H1 (cell line): ENCODE data around the gene HSPD1.

Experiments used
- CHD1 ChIP-seq: IDR thresholded peaks from 2 replicates; pipeline ENCODE4 v1.6.1; 2012; ENCODE audit warnings: low read depth, low read length, improper control_type of control experiment
- CTCF ChIP-seq, 3 experiments: IDR thresholded peaks; 1 replicate in 2 of 3; 2 replicates in 1 of 3; pipeline versions ENCODE4 v1.5.1 to v1.6.1; 2011; ENCODE audit warnings: low read length in 3 of 3, mild to moderate bottlenecking in 3 of 3, inconsistent platforms in 2 of 3, low read depth in 1 of 3, moderate library complexity in 1 of 3; ENCODE audit not compliant: insufficient read depth in 1 of 3; ENCODE audit errors: control extremely low read depth in 1 of 3
- HDAC2 ChIP-seq, 2 experiments: fragments of 300-600 bp in 1 of 2; sonication (generic) in 1 of 2; IDR thresholded peaks; 2 replicates each; pipeline ENCODE4 v1.6.1; 2011 to 2012; ENCODE audit warnings: low read depth in 2 of 2, low read length in 2 of 2, mild to moderate bottlenecking in 2 of 2, moderate library complexity in 2 of 2, borderline replicate concordance in 1 of 2, inconsistent platforms in 1 of 2
- SIN3A ChIP-seq, 2 experiments: IDR thresholded peaks in 1 of 2; conservative IDR thresholded peaks in 1 of 2; 2 replicates each; pipeline ENCODE4 v1.6.1; 2011 to 2012; ENCODE audit warnings: low read length in 2 of 2, improper control_type of control experiment in 1 of 2, low read depth in 1 of 2, mild to moderate bottlenecking in 1 of 2

GRCh38 chr2:197497326-197497725 is 2.3 kb downstream of the HSPD1 start:
- TF ChIP-seq SIN3A (conservative IDR thresholded peaks at IDR 0.05 in 1 of 2, IDR thresholded peaks at IDR 0.05 in 1 of 2; ENCODE audit: low read depth in 1 of 2, low read length in 2 of 2) = no peak
- no peak for TF ChIP-seq CTCF (IDR thresholded peaks at IDR 0.05; ENCODE audit: control extremely low read depth in 1 of 3, insufficient read depth in 1 of 3, low read depth in 1 of 3, low read length in 3 of 3)
- no peak for TF ChIP-seq HDAC2 (IDR thresholded peaks at IDR 0.05; ENCODE audit: borderline replicate concordance in 1 of 2, low read depth in 2 of 2, low read length in 2 of 2)
- TF ChIP-seq CHD1 = no peak
